Epidermal melanocyte (primary cell): ENCODE data around the gene NGFR.
A peak's percentile ranks its signal among the peaks of the same experiment; 100 is the strongest.

Source experiments
- DNase-seq: peaks from one replicate; pipeline ENCODE4 v3.0.0; 2011; ENCODE audit warnings: low spot score; ENCODE audit not compliant: insufficient read length

NGFR gene

DNA sequence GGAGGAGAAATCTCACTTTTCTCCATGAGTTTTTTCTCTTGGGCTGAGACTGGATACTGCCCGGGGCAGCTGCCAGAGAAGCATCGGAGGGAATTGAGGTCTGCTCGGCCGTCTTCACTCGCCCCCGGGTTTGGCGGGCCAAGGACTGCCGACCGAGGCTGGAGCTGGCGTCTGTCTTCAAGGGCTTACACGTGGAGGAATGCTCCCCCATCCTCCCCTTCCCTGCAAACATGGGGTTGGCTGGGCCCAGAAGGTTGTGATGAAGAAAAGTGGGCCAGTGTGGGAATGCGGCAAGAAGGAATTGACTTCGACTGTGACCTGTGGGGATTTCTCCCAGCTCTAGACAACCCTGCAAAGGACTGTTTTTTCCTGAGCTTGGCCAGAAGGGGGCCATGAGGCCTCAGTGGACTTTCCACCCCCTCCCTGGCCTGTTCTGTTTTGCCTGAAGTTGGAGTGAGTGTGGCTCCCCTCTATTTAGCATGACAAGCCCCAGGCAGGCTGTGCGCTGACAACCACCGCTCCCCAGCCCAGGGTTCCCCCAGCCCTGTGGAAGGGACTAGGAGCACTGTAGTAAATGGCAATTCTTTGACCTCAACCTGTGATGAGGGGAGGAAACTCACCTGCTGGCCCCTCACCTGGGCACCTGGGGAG lies 19.1 kb downstream of the NGFR start:
- no peak for DNase-seq

DNA sequence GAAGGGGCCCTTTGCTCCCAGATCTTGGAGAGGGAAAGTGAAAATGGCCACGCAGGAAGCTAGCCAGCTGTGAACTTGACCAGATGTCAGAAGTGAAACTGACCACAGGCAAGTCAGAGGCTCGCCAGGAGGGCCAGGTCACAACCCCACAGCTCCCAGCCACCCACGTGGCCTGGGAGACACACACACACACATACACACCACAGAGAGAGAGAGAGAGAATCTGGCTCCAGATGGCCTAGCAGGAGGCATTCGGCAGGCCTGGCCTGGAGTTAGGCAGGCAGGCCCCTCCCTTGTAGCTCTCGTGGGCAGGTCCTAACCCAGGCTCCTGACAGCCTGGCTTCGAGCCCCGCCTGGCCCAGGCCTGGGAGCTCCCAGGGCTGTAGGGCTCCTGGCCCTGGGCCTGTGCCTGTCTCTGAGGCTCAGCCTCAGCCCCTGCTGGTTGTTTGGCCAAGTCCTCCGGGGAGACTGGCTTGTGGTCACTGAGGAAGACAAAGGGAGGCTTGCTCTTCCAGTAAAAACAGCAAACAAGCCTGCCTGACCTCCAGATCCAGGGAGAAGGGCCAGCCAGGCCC lies 20.2 kb downstream of the NGFR start:
- DNase-seq, result peak; percentile 97

DNA sequence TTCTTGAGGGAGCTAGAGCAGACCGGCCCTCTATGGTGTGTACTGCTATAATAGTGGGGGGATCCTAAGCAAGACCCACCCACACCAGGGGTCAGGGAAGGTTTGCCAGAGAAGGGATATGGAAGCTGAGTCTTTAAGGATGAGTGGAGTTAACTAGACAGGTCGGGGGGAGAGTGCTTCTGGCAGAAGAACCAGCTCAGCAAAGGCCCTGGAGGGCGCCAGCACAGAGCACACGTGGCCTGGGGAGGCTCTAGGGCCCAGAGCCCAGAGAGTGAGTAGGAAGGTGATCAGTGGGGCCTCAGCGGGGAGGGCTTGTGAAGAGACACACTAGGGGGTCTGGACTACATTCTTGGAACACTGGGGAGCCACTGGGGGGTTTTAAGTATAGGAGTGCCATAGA lies 21.1 kb downstream of the NGFR start:
- no peak for DNase-seq

DNA sequence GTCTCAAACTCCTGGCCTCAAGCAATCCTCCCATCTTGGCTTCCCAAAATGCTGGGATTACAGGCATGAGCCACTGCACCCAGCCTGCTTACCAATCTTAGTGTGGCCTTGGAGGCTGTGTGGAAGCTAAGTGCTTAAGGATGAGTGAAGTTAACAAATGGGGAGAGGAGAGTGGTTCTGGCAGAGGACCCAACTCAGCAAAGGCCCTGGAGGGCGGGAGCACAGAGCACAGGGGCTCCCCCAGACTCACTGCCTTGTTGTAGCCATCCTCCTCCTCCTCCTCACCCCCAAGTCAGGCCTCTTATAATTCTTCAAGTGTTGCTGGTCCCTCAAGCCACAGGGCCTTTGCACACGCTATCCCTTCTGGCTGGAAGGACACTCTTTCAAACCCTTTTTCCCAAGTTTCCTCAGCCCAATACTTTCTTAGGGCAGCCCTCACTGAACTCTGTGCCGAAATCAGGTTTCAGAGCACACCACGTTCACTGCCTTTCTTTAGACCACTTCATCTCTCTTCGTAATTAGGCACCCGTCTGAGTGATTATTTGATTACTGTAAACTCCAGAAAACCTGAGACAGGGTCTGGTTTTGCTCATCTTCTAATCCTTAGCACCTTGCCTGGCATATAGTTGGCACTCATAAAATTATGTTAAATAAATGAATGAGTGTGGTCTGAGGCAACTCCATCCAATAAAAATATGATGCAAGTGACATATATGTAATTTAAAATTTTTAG lies 23.4 kb downstream of the NGFR start:
- DNase-seq, result no peak

DNA sequence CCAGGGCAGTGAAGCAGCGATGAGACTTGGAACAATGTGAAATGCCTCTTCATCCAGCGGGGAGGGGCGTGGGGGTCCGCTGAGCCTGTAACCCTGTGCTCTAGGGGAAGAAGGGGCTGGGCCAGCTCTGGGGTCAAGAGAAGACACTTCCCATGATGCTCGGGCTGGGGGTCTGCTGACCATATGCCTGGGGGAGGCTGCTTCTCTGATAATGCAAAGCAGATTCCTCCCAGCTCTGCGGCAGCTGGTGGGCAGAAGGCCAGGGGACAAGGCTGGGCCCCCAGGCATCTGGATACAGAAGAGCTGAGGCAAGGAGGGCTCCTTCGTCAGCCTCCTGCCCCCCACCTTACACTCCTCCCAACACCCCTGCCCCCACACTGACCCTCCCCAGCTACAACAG lies 24.7 kb downstream of the NGFR start:
- DNase-seq, result peak; percentile 10

DNA sequence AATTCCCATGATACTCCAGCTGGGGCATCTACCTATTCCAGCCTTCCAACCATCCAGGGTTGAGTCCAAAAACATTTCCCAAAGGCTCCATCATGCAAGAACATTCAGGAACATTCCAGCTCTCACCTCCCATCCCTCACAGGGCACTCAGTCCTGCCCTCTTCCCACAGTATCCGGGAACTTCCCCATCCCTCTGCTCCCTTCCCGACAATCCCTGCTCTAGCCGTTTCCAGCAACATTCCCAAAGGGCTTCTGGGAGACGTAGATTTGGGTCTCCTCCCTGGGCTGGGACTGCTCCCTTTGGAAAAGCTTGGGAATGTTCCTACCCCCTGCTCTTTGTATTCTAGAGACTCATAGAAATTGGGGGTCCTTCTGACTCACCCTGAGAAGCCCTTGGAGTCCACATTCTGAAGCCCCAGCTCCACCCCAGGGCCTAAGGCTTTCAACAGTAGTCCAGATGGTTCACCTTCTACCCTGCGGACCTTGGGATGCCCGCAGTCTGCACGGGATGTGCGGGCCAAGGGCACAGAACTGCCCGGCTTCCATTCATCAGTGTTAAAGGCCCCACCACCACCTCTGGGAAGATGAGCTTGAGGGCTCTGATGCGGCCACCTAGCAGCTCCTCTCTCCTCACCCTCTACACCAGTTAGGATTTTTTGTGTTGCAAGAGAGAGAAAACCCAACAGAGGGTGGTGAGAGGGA lies 25.4 kb downstream of the NGFR start:
- peak; percentile 5 for DNase-seq

DNA sequence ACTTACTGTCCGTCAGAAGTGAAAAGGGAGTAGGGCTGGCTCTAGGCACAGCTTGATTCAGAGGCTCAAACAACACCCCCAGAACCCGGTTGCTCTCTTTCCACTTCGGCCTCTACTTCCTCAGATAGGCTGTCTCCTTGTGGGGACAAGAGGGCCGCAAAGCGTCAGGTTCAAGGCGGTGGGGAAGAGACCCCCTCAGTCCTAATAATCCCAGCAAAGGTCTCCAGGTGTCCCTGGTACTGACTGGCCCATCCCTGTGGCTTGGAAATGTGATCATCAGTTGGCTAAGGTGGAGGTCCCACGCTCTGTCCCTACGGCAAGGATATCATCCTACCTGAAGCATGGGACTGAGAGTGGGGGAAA lies 26.0 kb downstream of the NGFR start:
- peak; percentile 13 for DNase-seq

DNA sequence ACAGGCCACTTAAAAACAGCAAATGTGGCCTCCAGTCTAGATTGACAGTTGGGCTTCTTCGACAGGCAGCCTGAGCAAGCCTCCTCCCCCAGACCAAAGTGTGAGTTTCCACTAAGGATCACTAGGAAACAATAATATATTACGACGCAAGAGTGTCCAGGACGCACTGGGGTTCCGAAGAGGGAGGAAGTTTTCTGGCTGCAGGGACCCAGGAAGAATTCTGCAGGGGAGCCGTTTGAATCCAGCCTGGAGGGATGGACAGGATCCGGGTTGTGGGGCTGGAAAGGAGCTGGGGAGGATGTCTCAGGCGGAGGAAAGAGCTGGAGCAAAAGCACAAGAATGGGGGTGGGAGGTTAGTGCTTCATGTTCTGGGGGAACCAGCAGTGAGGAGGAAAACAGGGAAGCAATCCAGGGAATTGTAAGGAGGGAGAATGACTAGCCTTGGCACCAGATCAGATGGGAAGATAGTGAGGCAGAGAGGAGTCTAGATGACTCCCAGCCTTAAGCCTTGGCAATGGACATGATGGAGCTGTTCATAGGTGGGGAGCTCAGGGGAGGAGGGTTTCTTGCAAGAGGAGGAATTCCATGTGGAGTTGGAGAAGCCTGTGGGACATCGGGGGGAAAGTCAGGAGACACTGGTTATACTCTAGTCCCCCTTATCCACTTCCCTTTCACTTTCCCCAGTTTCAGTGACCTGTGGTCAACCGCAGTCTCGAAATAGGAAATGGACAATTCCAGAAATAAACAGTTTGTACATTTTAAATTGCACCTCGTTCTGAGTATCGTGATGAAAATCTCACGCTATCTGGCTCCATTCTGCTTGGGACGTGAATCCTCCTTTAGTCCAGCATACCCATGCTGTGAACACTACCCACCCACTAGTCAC lies 26.6 kb downstream of the NGFR start:
- DNase-seq, result no peak

DNA sequence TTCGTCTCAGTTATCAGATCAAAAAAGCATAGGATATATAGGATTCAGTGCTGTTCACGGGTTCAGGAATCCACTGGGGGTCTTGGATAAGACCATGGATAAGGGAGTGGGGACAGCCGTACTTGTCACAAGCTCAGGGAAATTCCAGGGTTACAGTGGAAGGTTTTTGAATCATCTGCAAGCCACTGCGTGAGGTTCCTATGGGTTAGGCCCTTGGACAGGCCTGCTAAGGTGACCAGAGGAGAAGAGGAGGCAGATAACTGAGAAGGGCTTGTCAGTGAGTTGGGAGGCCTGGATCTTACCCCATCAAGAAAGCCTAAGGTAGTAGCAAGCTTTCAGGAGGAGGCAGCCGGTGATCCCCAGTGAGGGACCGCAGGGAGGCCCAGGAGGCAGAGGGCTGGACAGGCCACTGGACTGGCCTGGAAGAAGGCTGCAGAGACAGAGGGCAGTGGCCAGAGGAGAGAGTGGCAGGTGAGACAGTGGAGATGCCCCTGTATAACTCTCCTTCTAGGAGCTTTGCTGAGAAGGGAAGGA lies 27.3 kb downstream of the NGFR start:
- DNase-seq, result no peak

DNA sequence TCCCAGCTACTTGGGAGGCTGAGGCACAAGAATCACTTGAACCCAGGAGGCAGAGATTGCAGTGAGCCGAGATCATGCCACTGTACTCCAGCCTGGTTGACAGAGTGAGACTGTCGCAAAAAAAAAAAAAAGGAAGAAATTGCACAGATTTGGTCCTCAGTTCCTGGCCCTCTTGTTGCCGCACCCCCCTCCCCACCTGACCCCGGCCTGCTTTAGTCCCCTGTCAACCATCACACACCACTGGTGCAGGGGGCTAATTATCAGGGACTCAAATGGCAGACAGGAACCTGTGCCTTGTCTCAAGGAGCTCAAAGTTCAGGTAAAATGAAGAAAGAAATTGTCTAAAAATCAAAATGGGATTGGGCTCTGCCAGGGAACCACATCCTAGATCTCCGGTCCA lies 28.1 kb downstream of the NGFR start:
- DNase-seq, result no peak

DNA sequence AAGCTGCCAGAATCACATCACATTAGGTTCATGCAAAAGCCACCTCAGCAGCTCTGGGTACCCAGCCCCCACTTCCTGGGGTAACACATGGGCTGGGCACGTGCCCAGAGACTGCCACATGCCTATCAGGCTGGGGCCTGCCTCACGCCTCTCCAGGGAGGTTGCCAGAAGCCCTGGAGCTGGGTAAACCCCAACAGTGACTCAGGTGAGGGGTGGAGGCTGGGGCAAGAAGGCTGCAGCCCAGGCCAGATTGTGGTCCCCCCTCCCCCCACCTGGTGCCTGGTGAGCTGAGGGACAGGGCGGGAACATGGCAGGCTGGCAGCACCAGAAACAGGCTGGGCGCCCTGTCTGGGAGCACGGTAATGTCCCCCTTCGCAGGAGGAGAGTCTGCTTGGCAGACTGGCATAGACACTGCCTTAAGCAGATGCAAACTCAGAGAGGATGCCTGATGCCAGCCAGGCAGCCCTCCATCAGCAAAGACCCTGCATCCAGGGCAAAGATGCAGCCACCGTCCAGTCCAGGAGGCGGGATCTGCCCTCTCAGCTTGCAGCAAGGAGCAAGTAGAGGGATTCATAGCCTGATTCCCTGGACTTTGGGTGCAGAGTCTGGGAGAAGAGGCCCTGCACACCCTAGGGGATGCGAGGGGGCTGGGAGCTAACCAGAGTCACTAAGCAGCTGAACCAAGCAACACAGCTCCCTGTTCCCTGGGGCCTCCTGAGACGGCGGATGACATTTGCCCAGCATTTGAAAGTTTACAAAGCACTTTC lies 28.8 kb downstream of the NGFR start:
- DNase-seq, result no peak

DNA sequence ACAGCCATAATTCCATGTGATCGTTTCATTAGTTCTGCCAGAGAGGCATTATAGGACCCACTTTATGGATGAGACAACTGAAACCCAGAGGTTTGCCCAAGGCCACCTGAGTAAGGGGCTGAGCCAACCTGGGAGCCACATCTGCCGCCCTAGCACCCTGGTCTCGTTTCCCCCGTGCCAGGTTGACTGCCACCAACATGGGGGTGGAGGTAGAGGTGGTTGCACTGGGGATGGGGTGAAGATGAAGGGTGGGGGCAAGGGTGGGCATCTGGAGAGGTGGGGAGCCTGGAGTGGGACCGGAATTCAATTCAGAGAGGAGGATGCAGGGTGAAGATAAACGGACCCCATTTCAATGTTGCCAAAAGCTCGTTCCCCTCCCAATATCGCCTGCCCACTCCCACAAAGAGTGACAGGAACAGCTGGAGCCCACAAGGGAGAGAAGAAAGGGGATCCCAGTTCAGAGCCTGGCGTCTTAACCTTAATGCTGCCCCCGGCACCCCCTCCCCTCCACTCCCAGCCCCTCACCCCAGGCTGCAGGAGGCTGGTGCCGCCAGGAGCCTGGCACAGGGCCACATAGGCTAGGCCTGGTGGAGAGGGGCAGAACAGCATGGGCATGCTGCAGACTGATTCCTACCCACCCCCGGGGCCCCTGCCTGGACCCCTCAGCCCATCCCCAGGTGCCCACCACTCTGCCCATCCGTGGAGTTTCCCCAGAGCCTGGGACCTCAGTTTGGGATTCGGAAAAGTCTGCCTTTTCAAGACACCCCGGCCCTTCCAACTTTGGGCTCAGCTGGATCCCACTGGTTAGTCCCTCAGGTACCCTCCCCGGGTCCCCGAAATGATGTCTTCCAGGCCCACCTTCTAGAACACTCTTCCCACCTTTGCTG lies 29.6 kb downstream of the NGFR start:
- no peak for DNase-seq

DNA sequence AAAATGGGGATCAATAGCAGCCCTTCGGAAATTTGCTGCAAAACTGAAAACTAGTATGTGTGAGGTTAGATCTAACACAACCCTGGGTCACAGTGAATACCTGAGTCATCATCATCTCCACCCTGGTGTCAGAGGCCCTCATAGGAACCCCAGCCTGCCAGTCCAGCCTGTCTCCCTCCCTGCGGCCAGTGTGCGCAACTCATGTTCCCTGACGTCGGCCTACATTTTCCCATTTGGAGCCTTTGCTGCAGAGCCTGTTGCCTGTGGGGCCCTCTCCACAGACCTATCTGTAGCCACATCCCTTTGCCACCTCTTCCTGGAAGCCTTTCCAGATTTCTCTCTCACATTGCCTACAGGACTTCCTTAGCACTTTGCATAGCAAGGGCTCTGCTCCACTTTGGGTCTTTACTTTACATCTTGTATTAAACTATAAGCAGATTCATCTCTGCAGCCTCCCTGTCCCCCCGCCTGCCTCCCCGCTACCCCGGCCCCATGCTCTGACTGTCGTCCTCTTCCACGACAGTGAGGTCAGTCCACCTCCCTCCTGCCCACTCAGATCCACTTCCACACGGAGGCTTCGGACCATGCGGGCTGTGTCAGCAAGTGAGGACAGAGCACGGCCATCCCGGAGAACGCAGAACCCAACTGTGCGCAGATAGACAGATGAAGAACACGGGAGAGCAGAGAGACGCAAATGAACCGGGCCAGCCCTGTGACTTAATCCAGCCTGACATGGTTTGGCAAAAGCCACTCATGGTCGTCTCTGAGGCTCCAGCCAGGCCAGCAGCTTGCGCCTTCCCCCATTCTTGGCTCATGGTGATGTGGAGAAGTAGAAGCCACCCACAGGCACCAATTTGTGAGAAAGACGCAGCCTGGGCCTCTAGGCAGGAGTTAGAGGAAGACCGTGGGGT lies 31.0 kb downstream of the NGFR start:
- DNase-seq, result no peak

DNA sequence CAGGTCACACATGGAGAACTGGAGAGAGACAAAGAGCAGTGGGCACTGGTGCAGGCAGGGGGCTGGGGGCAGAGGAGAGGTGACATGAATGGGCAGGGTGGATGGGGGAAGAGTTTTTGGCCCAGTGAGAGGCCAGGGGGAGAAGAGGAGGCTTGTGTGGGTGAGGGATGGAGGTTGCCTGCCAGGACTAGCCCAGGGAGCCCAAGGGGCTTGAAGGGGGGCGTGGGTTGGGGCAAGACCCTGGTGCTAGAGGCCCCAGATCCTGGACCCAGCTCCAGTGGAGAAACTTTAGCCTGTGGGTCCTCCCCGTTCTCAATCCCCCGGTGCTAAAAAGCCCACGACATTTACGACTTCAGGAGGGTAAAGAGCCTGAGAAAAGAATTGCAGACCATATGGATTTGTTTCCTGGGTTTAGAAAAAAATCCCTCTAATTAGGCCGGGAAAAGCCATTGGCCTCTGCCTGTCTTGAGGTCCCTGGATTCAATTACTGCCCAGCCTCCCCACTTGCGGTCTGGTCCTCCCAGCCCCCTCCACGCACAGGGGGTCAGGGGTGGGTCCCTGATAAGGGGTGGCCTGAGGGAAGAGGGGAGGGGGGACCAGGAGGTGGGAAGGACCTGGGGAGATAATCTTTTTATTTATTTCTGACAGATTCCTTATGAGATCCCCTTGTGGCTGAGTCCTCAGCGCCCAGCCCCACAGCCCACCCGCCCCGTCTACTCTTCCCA lies 33.0 kb downstream of the NGFR start:
- no peak for DNase-seq

DNA sequence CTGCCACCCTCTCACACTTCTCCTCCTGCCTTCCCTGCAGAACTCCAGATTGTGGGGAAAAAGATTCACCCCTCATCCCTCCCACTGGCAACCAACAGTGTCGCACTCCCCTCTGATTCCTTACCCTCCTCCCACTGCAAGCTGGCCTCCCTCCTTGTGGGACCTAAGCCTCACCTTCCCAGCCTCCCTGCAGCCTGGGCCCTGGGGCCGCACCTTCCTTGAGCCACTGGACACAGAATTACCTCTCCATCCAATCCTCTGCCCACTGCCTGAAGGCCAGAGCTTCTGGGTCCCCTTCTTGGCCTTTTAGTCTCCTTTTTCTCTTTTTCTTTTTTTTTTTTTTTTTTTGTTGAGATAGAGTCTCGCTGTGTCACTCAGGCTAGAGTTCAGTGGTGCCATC lies 33.9 kb downstream of the NGFR start:
- no peak for DNase-seq

DNA sequence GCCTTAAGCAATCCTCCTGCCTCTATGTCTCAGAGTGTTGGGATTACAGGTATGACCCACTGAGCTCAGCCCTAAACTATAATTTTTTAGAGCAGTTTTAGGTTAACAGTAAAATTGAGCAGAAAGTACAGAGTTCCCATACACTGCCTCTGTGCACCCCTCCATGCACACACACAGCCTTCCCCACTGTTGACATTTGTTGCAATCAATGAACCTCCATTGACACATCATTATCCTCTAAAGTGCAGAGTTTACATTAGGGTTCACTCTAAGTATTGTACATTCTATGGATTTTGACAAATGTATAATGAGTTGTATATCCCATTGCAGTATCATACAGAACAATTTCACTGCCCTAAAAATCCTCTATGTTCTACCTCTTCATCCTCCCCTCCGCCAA lies 35.0 kb downstream of the NGFR start:
- DNase-seq, result no peak

DNA sequence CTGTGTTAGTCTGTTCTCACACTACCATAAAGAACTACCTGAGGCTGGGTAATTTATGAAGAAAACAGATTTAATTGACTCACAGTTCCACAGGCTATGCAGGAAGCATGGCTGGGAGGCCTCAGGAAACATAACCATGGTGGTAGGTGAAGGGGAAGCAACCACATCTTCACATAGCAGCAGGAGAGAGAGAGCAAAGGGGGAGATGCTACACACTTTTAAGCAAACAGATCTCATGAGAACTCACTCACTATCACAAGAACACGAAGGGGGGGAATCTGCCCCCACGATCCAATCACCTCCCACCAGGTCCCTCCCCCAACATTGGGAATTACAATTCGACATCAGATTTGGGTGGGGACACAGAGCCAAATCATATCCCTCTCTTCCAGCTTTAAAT lies 48.8 kb downstream of the NGFR start:
- DNase-seq, result no peak
